ENCODE data around the gene USP3.
A peak's percentile ranks its signal among the peaks of the same experiment; 100 is the strongest.
"Not testable (repeated sequence)": the region's sequence is repeated elsewhere in the genome, so short reads cannot be mapped to it uniquely, and the experiment has no call there.

The USP3 gene

GRCh38 chr15:63517202-63517601 lies 12.8 kb downstream of the USP3 start:
- no peak for DNase-seq

DNA sequence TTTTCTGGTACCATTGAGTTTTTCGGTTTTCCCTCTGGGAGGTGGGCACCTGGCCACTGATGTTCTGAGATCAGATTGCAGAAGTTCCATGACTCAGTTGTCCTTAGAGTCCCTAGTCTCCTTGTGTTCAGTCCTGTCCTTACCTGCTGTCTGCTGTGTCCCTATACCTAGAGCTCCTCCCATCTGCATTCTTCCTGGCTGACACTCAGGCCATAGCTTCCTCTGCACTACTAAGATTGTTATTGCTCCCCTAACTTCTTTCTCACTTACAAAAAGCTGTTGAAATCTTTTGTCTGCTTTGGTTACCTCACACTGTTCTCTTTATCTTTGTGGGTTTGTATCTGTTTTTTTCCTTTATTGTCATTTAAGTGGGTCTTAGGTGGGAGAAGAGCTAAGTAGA lies 13.2 kb downstream of the USP3 start:
- no peak for DNase-seq

GRCh38 chr15:63519041-63519440 lies 14.6 kb downstream of the USP3 start:
- no peak for DNase-seq

GRCh38 chr15:63519548-63520178 lies 15.3 kb downstream of the USP3 start:
- no peak for DNase-seq

- not testable (repeated sequence) for DNase-seq
Measured at GRCh38 chr15:63520462-63520861, 16.1 kb downstream of the USP3 start.

DNA sequence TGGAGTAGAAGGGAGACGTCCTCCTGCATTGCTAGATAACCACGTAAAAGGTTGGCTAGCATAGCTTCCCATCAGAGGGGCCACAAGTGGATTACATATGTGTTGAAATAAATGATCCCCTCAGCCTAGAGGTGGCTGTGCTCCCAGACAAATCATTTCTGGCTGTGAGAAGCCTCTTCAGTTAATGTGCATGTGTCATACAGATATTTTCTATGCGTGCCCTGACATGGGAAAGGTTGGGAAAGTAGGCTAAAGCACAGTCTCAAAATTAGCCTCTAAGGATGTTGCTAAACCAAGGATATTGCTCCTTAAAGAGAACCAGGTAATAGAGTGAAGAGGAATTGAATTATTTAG lies 17.8 kb downstream of the USP3 start:
- DNase-seq = no peak

GRCh38 chr15:63523306-63523990 lies 19.1 kb downstream of the USP3 start:
- no peak for DNase-seq

GRCh38 chr15:63524316-63525015 lies 20.1 kb downstream of the USP3 start:
- DNase-seq = no peak

DNA sequence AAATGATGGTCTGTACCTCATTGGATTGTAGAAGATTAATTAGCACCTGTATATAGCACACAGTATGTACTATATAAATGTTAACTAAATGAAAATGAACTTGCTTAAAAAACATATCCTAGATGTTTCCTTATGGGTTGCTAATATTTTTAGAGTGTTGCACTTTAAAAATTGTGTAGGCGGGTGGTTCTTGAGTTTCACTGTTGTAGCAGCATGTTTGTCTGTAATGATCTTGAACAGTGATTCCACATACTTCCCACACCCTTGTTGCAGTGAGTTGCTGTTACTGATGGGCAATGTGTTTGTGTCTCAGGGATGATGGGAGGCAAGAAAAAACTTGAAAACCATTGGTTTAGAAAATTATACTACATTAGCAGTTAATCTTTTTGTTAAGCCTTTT lies 22.0 kb downstream of the USP3 start:
- DNase-seq = no peak

GRCh38 chr15:63528138-63528659 lies 23.8 kb downstream of the USP3 start:
- DNase-seq = no peak

DNA sequence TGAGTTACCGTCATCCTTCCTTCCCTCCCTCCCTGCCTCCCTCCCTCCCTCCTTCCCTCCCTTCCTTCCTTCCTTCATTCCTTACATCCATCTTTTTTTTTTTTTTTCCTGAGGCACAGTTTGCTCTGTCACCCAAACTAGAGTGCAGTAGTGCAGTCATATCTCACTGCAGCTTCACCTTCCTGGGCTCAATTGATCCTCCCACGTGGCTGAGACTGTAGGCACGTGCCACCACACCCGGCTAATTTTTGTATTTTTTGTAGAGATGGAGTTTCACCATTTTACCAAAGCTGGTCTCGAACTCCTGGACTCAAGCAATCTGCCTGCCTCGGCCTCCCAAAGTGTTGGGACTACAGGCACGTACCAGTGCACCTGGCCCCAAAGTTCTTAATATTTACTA lies 25.8 kb downstream of the USP3 start:
- DNase-seq = no peak

DNA sequence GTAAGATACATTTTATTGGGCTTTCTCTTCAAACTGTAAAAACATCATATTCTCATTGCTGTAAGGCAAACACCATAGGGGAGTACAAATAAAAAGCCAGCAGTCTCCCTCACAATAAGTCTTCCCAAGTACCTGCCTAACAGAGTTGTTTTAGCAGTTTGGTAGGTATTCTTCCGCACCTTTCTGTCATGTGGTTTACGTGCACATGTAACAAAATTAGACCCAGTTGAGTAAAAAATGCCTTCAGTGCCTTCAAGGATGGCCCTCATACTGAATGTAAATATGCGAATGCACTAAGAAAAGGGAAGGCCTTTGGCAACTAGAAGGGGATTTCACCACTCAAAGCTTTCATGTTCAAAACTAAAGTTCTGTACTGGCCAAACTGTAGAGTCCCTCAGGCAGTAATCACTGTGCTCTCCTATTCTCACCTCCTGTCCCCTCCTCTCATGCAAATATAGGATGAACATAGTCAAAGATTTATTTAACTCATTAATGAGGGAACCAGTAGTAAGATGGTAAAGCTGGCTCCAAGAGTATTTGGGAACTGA lies 26.4 kb downstream of the USP3 start:
- DNase-seq = no peak

DNA sequence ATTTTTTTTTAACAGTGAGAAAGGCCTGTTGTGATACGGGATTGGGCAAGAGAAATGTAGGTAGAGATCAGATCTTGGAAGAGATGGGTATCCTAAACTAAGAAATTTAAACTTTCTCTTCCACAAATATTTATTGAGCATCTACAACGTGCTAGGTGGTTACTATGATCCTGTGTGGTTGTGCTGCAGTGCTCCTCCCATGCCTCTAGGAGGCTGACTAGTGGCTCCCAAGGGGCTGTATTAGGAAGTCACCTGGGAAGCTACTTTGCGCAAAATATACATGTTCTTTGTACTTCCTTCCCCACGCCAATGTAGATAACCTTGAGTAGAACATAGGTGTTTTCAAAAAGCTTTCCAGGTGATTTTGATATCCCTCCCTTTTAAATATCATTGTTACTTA lies 27.2 kb downstream of the USP3 start:
- DNase-seq = peak; percentile 19

- no peak for DNase-seq
Measured at GRCh38 chr15:63532307-63532744, 27.9 kb downstream of the USP3 start.

GRCh38 chr15:63534888-63535287 lies 30.5 kb downstream of the USP3 start:
- DNase-seq = not testable (repeated sequence)

DNA sequence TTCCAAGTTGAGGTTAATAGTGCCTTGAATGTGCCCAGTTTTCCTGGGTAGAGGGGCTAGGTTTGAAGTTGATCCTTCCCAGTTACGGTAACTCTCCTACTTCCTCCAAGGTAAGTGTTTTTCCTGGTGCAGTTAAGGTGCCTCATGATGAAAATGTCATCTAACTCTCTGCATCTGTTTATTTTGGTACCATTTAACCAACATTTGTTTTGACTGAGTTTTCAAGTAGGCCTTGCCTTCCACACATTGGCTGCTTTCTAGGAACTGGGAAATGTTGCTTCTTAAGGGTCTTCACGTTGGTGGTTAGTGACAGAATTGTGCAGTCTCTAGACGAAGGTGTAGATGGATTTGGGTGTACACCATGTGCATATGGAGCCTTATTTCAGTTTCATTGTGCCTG lies 31.3 kb downstream of the USP3 start:
- DNase-seq = no peak

- DNase-seq = no peak
Measured at GRCh38 chr15:63538876-63539275, 34.5 kb downstream of the USP3 start.

- DNase-seq = peak; percentile 4
Measured at GRCh38 chr15:63539521-63539920, 35.1 kb downstream of the USP3 start.

- no peak for DNase-seq
Measured at GRCh38 chr15:63539998-63540397, 35.6 kb downstream of the USP3 start.

- DNase-seq = no peak
Measured at GRCh38 chr15:63540449-63540848, 36.1 kb downstream of the USP3 start.

DNA sequence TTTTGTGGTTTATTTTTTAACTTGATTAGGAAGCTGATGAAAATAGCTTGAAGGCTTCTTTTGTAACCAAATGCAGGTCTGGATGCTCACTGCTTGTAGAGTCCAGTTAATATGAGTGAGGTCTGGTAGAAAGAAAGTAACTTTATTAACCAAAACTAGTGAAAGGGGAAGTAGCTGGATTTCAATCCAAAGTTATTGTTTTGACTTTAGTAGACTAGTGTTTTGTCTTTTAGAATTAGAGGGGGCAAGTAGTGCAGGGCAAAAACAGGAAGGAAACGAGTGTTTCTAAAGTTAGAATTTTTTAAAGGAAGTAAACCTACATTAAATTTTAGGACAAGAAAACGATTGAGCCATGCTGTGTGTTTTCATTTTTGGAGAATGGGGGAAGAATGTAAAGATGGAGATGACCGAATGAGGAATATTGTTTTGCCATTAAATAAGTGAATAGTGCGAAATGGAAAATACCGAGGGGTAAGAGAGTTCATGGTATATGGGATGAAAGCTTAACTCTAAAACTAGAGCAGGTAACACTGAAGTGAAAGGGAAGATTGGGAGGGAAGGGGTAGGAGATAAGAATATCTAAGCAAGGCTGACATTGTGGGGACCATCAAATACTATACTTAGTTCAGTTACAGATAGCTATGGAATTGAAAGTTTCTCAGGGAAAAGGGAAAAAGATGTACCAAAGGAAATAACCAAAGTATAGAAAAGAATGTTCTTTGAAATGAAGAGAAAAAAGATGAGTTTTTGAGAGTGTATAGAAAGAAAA lies 40.0 kb downstream of the USP3 start:
- no peak for DNase-seq

DNA sequence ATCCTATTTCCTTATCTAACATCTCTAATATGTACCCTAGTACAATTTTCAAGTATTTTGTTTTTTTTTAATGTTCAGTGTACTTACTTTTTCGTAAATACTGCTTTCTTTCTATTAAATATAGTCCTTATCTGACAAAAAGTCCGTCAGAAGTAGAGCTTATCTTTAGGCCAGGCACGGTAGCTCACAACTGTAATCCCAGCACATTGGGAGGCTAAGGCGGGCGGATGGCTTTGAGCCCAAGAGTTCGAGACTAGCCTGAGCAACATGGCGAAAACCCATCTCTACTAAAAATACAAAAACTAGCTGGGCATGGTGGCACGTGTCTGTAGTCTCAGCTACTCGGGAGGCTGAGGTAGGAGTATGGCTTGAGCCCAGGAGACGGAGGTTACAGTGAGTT lies 41.1 kb downstream of the USP3 start:
- no peak for DNase-seq

DNA sequence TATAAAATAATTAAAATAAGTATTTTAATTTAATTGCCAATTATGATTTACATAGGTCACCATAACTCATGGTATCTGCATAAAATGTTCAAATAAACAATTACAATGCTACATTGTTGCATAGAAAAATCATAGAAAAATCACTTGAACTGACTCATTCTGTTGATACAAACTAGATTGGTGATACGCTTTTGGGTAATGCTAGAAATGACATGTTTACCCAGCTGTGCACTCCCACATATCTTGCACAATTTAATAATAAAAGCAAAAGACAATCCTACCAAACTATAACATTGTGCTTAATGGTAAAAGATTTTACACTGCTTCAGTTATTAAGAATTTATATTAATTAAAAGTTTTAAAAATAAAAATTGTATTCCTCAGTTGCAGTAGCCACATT lies 47.0 kb downstream of the USP3 start:
- peak; percentile 34 for DNase-seq
